Progenitor cell of endocrine pancreas (in vitro differentiated cells): ENCODE data around the gene CACNA1B. TPM values are rescaled to one million over a fixed set of nuclear protein-coding genes. Genes with fewer than 3 reads are reported as not detected.

Source experiments
- DNase-seq: peaks from one replicate; pipeline ENCODE4 v3.0.0; 2021; ENCODE audit warnings: low spot score; ENCODE audit not compliant: unreplicated experiment
- H3K27ac Mint-ChIP-seq: 2 replicates; pipeline ENCODE4 v1.8.0; 2021; ENCODE audit warnings: mild to moderate bottlenecking, moderate library complexity, mixed read lengths
- H3K27me3 Mint-ChIP-seq: 2 replicates; pipeline ENCODE4 v1.8.0; 2021; ENCODE audit warnings: mixed read lengths
- H3K36me3 Mint-ChIP-seq: 2 replicates; pipeline ENCODE4 v1.8.0; 2022; ENCODE audit warnings: mixed read lengths; ENCODE audit not compliant: insufficient read depth
- H3K4me1 Mint-ChIP-seq: 2 replicates; pipeline ENCODE4 v1.8.0; 2021; ENCODE audit warnings: low read depth, mixed read lengths
- H3K4me3 Mint-ChIP-seq: 2 replicates; pipeline ENCODE4 v1.8.0; 2021; ENCODE audit warnings: low read depth, mild to moderate bottlenecking, moderate library complexity, mixed read lengths
- H3K9me3 Mint-ChIP-seq: 2 replicates; pipeline ENCODE4 v1.8.0; 2021; ENCODE audit warnings: low read depth, mixed read lengths
- CTCF ChIP-seq: fragments of 200-600 bp; sonication (generic); IDR thresholded peaks from one replicate; pipeline ENCODE4 v1.5.0; 2021; ENCODE audit warnings: antibody characterized with exemption, mild to moderate bottlenecking; ENCODE audit not compliant: unreplicated experiment
- total RNA-seq: library from RNA; stranded (reverse); gene quantifications from 2 replicates; pipeline ENCODE4 v1.2.1, GENCODE V29; 2021

The CACNA1B gene
- total RNA-seq, 1 donor from 2014 or later = 2.4 TPM

- H3K9me3 Mint-ChIP-seq = peaks cover 17% of the 10 kb centered on the region
- peaks cover 5% of the 10 kb centered on the region for H3K27me3 Mint-ChIP-seq
- H3K4me1 Mint-ChIP-seq = no peaks in the 10 kb centered on the region
- TF ChIP-seq CTCF = no peak
- H3K36me3 Mint-ChIP-seq = no peaks in the 10 kb centered on the region
- no peak overlapping the region for H3K27ac Mint-ChIP-seq
- DNase-seq = no peak
- no peak overlapping the region for H3K4me3 Mint-ChIP-seq
Observed at GRCh38 chr9:137988701-137989100, 111.1 kb downstream of the CACNA1B start.

- peaks cover 18% of the 10 kb centered on the region for H3K9me3 Mint-ChIP-seq
- no peak for DNase-seq
- H3K36me3 Mint-ChIP-seq = no peaks in the 10 kb centered on the region
- H3K27ac Mint-ChIP-seq = no peak overlapping the region
- no peaks in the 10 kb centered on the region for H3K4me1 Mint-ChIP-seq
- TF ChIP-seq CTCF = no peak
- H3K27me3 Mint-ChIP-seq = peaks cover 5% of the 10 kb centered on the region
- no peak overlapping the region for H3K4me3 Mint-ChIP-seq
Observed at GRCh38 chr9:137989156-137989555, 111.6 kb downstream of the CACNA1B start.

- DNase-seq = no peak
- Mint-ChIP-seq H3K36me3 (no peaks in the 10 kb centered on the region), H3K4me3 (no peak overlapping the region), H3K9me3 (peaks cover 18% of the 10 kb centered on the region), H3K27me3 (peaks cover 5% of the 10 kb centered on the region), H3K4me1 (no peaks in the 10 kb centered on the region), H3K27ac (no peak overlapping the region)
- no peak for TF ChIP-seq CTCF
Observed at GRCh38 chr9:137989999-137990715, 112.6 kb downstream of the CACNA1B start.

- no peak overlapping the region for H3K27ac Mint-ChIP-seq
- H3K9me3 Mint-ChIP-seq = no peaks in the 10 kb centered on the region
- peaks cover 8% of the 10 kb centered on the region for H3K27me3 Mint-ChIP-seq
- H3K4me1 Mint-ChIP-seq = no peaks in the 10 kb centered on the region
- H3K4me3 Mint-ChIP-seq = no peak overlapping the region
- no peak for TF ChIP-seq CTCF
- peak; percentile 7 for DNase-seq
- H3K36me3 Mint-ChIP-seq = no peaks in the 10 kb centered on the region
Observed at GRCh38 chr9:138003485-138004190, 126.1 kb downstream of the CACNA1B start.

- peaks cover 8% of the 10 kb centered on the region for H3K27me3 Mint-ChIP-seq
- no peaks in the 10 kb centered on the region for H3K36me3 Mint-ChIP-seq
- no peaks in the 10 kb centered on the region for H3K9me3 Mint-ChIP-seq
- no peak for TF ChIP-seq CTCF
- DNase-seq = peak; percentile 8
- H3K27ac Mint-ChIP-seq = no peak overlapping the region
- H3K4me1 Mint-ChIP-seq = peaks cover 2% of the 10 kb centered on the region
- no peak overlapping the region for H3K4me3 Mint-ChIP-seq
Observed at GRCh38 chr9:138006576-138007233, 129.1 kb downstream of the CACNA1B start.
